Mammary epithelial cell (primary cell): ENCODE measurements around the gene MYL3.

ENCODE experiments used
- EZH2 ChIP-seq: IDR thresholded peaks from 2 replicates; pipeline ENCODE4 v1.6.1; 2012; ENCODE audit warnings: low read length, inconsistent platforms, borderline replicate concordance
- TF ChIP-seq, protein P1 (sequence below), 2 donors: IDR thresholded peaks in 1 of 2; conservative IDR thresholded peaks in 1 of 2; 2 replicates each; pipeline ENCODE4 v1.5.1; 2011 to 2012; ENCODE audit warnings: inconsistent platforms in 2 of 2, low read length in 2 of 2, mild to moderate bottlenecking in 2 of 2, control low read depth in 1 of 2, low read depth in 1 of 2; ENCODE audit not compliant: insufficient read depth in 1 of 2; ENCODE audit errors: extremely low read depth in 1 of 2

DNA sequence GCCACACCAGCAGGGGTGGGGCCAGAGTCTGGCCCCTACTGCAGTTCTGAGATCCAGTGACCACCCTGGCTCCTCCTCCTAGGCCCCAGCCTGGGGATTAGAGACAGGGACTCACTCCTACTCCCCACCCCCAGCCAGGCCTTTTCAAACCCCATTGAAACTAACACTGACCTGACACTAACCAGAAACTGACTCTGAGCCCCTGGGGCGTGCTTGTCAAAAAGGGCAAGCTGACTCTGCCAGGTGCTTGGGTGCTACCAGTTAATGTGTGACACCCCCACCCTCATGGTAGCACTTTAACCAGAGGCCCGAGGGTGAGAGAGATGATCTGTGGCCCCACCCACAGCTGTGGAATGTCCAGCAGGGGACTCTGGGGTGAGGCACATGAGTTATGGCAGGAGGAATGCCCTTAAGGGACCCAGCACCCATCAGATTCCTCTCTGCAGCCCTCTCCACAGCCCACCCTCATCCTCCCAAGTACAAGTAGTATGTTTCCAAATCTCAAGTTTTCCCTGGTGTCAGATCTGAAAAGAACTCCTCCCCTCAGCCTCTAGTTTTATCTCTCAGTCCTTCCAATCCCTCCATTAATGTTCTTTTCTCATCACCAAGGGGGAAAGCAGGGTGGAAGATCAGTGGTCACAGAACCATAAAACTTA lies 15.7 kb upstream of the MYL3 start:
- TF ChIP-seq, protein P1, sequence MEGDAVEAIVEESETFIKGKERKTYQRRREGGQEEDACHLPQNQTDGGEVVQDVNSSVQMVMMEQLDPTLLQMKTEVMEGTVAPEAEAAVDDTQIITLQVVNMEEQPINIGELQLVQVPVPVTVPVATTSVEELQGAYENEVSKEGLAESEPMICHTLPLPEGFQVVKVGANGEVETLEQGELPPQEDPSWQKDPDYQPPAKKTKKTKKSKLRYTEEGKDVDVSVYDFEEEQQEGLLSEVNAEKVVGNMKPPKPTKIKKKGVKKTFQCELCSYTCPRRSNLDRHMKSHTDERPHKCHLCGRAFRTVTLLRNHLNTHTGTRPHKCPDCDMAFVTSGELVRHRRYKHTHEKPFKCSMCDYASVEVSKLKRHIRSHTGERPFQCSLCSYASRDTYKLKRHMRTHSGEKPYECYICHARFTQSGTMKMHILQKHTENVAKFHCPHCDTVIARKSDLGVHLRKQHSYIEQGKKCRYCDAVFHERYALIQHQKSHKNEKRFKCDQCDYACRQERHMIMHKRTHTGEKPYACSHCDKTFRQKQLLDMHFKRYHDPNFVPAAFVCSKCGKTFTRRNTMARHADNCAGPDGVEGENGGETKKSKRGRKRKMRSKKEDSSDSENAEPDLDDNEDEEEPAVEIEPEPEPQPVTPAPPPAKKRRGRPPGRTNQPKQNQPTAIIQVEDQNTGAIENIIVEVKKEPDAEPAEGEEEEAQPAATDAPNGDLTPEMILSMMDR (conservative IDR thresholded peaks at IDR 0.05 in 1 of 2, IDR thresholded peaks at IDR 0.05 in 1 of 2; ENCODE audit: extremely low read depth in 1 of 2, insufficient read depth in 1 of 2, low read depth in 1 of 2, low read length in 2 of 2): no peak
- TF ChIP-seq EZH2: no peak
